ENCODE measurements around the gene RAC3. TPM values are rescaled to one million over a fixed set of nuclear protein-coding genes. Genes with fewer than 3 reads are reported as not detected.

The RAC3 gene
- total RNA-seq, 2 experiments from 2014 or later = 6.4 to 6.8 TPM

DNA sequence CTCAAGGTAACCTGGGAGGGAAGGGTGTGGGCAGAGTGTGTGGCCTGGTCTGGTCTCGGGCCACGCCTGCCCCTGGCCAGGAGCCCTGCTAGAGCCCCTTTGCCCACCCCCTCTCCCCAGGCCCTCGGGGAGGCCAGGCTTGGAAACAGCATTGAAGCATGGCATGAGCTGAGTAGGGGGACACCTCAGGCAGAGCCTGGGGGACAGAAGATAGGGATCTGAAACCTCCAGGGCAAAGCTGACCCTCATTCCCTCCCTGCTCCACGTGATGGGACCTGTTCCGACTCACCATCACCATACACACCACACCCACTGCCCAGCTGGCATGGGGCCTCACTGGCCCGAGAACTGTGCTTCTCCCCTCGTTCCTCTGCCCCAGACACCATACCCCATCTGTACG, 17.6 kb downstream of the RAC3 start:
- Mint-ChIP-seq H3K4me3 (no peak overlapping the region), H3K36me3 (no peaks in the 10 kb centered on the region), H3K9me3 (ENCODE audit: low read depth) (no peaks in the 10 kb centered on the region), H3K4me1 (peaks cover 21% of the 10 kb centered on the region), H3K27ac (no peak overlapping the region), H3K27me3 (no peaks in the 10 kb centered on the region)
- DNase-seq (no peak), ATAC-seq (no peak)
- CTCF ChIA-PET = interaction anchor here (0.6 kb wide), 1 partner anchor 163 kb away, joined by 3 read pairs; no protein-coding TSS in a partner anchor

DNA sequence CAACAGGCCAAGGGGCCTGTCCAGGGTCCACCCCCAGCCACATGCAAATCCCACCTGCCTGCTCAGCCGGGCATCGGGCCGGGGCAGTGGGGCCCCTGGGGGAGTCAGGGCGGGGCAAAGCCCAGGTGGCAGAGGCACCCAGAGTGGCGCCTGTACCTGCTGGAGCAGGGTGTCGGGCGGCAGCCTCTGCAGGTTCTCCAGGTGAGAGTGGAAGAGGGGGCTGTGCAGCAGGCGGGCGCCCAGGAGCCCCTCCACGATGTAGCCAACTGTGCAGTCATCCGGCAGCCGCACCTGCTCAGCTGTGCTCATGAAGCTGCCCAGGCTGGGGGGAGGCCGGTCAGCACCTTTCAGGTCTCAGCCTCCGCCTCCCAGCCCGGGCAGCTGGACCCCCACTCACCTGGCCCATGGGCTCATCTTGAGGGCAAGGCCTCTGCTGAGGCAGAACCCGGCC, 18.1 kb downstream of the RAC3 start:
- DNase-seq (no peak), ATAC-seq (no peak)
- Mint-ChIP-seq H3K27me3 (no peaks in the 10 kb centered on the region), H3K4me1 (peaks cover 21% of the 10 kb centered on the region), H3K9me3 (ENCODE audit: low read depth) (no peaks in the 10 kb centered on the region), H3K36me3 (no peaks in the 10 kb centered on the region), H3K4me3 (no peak overlapping the region), H3K27ac (no peak overlapping the region)
- CTCF ChIA-PET = interaction anchor here (0.6 to 2.8 kb wide), 4 partner anchors 12 to 162 kb away, joined by 3 to 11 read pairs (median 7); partner anchors contain the start of genes DCXR and RAC3

DNA sequence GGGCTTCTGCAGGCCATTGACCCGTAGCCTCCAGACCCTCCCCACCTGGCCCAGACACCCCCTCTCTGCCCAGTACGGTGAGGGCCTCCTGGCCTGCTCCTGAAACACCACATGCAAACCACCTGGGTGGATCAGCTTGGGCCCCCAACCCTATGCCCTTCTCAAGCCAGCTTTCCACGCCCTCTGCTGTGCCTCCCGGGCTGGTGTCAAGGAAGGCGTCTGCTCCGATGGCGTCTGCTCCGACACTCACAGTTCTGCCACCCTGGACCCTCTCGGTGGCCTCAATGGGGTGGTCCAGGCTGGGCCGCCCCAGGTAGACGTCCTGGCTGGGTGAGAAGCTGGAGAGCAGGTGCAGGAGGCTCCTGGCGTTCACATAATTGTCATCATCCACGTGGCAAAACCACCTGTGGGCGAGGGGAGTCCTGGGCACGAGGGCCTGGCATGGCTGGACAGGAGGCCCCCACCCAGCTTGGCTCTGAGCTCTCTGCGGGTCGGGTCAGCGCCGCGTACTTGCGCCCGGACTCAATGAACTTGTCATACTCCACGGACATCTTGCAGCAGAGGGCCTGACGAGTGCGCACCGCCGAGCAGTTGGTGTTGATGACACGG, 18.8 kb downstream of the RAC3 start:
- H3K27me3 Mint-ChIP-seq = no peaks in the 10 kb centered on the region
- ATAC-seq (no peak), DNase-seq (no peak)
- peak overlapping the region; percentile 76 for H3K4me3 Mint-ChIP-seq
- H3K36me3 Mint-ChIP-seq = peaks cover 3% of the 10 kb centered on the region
- H3K4me1 Mint-ChIP-seq = peaks cover 27% of the 10 kb centered on the region
- no peaks in the 10 kb centered on the region for H3K9me3 Mint-ChIP-seq (ENCODE audit: low read depth)
- no peak overlapping the region for H3K27ac Mint-ChIP-seq
- CTCF ChIA-PET = interaction anchor here (1.2 to 2.8 kb wide), 5 partner anchors 13 to 104 kb away, joined by 4 to 11 read pairs (median 5); partner anchors contain the start of genes DCXR and RAC3

DNA sequence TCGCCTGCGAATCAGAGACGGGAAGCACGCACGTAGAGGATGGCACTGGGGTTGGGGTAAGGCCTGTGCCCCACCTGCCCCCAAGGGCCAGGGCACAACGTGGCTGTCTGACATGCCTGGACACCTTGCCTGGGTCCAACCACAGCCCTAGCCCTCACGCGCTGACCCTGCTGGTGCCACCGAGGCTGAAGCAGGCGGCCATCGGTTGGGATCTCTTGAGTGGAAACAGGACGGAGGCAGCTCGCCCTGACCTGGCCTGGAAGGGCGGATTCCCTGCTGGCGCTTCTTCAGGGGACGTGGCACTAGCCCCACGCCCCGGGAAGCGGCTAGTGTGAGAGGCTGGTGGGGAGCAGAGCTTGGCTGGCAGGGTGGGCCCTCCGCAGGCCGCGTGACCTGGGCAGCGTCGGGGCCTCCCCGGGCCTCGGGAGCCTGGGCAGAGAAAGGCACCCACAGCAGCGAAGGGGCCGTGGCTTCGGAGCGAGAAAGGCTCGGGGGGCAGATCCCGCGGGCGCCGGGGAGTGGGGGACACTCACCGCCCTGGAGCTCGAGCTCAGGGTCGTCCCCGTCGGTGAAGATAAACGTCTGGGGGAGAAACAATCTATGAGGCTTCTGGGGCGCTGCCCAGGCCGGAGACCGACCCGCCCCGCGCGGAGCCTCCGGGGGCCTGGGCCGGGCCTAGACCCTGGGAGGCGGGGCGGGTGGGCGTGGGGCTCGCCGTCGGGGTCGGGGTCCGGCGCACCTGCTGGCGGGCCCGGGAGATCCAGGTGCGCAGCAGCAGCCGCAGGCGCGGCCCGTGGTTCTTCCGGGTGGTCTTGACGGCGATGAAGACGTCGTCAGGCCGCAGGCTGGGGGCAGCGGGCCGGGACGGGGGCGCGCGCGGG, 19.5 kb downstream of the RAC3 start:
- peak overlapping the region; percentile 76 for H3K4me3 Mint-ChIP-seq
- H3K27me3 Mint-ChIP-seq = no peaks in the 10 kb centered on the region
- DNase-seq (no peak), ATAC-seq (peak; percentile 25)
- CTCF ChIA-PET = interaction anchor here (1.2 to 2.8 kb wide), 5 partner anchors 14 to 103 kb away, joined by 4 to 11 read pairs (median 5); partner anchors contain the start of genes DCXR and RAC3
- no peaks in the 10 kb centered on the region for H3K9me3 Mint-ChIP-seq (ENCODE audit: low read depth)
- H3K36me3 Mint-ChIP-seq = peaks cover 3% of the 10 kb centered on the region
- peaks cover 28% of the 10 kb centered on the region for H3K4me1 Mint-ChIP-seq
- peak overlapping the region; percentile 70 for H3K27ac Mint-ChIP-seq

DNA sequence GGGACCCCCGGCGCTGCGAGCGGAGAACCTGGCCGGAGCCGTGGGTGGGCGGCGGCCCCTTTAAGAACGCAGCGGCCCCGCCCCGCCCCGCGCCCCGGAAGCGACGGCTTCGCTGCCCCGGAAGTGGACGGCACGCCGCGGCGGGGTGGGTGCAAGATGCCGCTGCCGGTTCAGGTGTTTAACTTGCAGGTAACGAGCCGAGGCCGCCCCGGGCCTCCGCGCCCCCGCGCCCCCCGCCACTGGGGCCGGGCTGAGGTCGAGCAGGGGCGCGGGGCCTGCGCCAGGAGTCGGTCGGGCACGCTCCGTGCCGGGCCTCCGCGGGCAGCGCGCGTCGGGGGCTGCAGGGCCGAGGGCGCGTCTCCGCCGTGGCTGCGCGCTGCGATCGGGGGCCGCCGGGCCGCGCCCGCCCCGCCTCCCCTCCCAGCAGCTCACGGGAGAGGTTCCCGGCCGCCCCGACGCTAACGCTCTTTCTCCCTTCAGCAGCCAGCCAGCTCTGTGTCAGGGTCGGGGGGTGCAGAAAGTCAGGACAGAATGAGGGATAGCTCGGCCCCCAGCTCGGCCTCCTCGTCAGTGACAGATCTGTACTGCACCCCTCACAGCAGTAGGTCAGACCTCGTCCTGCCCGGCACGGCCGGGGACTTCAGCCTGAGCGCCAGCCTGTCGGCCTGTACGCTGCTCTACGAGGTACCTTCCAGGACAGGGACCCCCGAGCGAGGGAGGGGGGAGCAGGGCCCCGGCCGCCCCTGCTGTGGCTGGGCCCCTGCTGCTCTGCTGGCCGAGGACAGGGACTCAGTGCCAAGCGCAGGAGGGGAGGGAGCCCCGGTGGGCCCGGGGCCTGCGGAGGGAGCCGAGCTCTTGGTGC, 20.5 kb downstream of the RAC3 start, which contains the start of the genes GPS1 and RFNG:
Gene GPS1, plus strand, starts transcription at position 123 of the 862 bp plus-strand sequence. Its CDS starts 34 bp downstream, at position 157.
Gene RFNG, minus strand, starts transcription at position 36 of the 862 bp plus-strand sequence. CDS start 45 bp downstream, outside the sequence.
- peak within 1 kb of the TSS; percentile 78 for H3K27ac Mint-ChIP-seq
- peaks cover 28% of the 10 kb centered on the region for H3K4me1 Mint-ChIP-seq
- H3K36me3 Mint-ChIP-seq = peaks cover 3% of the 10 kb centered on the region
- DNase-seq (peak; percentile 87), ATAC-seq (peak; percentile 96)
- H3K27me3 Mint-ChIP-seq = no peaks in the 10 kb centered on the region
- CTCF ChIA-PET = interaction anchor here (1.0 to 2.8 kb wide), 6 partner anchors 14 to 93 kb away, joined by 3 to 11 read pairs (median 4); partner anchors contain the start of genes CENPX, DCXR, LRRC45 and RAC3
- peak within 1 kb of the TSS; percentile 83 for H3K4me3 Mint-ChIP-seq
- H3K9me3 Mint-ChIP-seq (ENCODE audit: low read depth) = no peaks in the 10 kb centered on the region

DNA sequence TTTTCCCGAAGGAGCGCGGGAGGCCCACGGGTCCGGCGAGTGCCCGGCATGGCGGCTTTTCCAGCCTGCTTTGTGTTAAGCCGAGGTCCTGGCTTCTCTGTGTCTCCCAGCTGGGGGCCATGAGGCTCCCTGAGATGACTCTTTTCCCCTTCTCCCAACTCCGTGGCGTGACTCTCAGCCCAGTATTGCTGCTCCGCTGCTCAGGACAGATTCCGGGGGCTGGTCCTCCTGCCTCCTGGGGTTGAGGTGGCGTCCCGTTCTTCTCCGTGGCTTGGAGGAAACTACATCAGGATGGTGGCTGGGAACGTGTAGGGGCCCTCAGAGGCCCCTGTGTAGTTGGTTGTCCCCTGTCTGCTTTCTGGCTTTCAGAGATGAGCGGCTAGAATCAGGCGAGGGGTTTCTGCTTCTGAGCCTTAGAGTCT, 21.2 kb downstream of the RAC3 start:
- CTCF ChIA-PET = interaction anchor here (1.0 to 2.8 kb wide), 3 partner anchors 15 to 30 kb away, joined by 3 to 11 read pairs (median 3); partner anchors contain the start of genes CENPX, DCXR, LRRC45 and RAC3
- peaks cover 3% of the 10 kb centered on the region for H3K36me3 Mint-ChIP-seq

DNA sequence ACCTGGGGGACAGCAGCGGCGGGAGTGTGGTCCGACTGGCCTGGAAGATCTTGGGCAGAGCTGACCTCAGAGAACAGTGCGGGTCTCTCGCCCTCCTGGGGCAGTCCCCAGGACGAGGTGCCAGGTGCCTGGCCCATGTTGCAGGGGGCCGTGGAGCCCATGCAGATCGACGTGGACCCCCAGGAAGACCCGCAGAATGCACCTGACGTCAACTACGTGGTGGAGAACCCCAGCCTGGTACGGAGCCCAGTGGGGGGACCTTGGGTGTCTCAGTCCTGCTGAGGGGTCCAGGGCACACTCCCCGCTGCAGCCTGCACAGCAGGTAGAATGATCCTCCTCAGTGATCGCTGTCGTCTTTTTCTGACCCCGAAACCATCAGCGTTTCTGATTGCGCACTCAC, 21.7 kb downstream of the RAC3 start:
- no peaks in the 10 kb centered on the region for H3K27me3 Mint-ChIP-seq
- CTCF ChIA-PET = no interaction called here

More for the DNA sequence above, 21.2 kb downstream of the RAC3 start:
- H3K27me3 Mint-ChIP-seq = no peaks in the 10 kb centered on the region
- DNase-seq (no peak), ATAC-seq (no peak)
- H3K4me1 Mint-ChIP-seq = peaks cover 28% of the 10 kb centered on the region
- H3K9me3 Mint-ChIP-seq (ENCODE audit: low read depth) = no peaks in the 10 kb centered on the region
- peak overlapping the region; percentile 52 for H3K27ac Mint-ChIP-seq
- H3K4me3 Mint-ChIP-seq = peak overlapping the region; percentile 83

DNA sequence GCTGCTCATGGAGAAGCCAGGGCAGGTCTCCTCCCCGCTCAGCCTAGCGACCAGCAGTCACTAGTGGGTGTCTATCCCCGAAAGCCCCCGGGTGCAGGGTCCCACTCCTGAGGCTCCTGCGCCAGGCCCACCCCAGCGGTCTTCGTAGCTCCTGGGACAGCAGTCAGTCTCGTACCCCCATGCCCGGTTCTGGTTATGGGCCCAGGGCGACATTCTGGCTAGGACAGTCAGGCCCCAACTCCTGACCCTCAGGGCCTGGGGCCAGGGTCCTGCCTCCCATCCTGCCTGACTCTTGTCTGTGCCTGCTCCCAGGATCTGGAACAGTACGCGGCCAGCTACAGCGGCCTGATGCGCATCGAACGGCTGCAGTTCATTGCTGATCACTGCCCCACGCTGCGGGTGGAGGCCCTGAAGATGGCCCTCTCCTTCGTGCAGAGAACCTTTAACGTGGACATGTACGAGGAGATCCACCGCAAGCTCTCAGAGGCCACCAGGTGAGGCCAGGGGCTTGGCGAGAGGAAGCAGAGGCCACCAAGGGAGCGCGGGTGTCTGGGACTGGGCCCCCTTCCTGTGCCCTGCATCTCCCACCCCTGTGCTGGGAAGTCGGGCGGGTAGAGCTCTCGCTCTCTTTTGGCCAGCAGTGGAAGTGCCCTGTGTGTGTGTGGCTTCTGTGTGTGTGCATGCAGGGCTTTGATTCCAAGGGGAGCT, 22.2 kb downstream of the RAC3 start:
- DNase-seq = no peak
- Mint-ChIP-seq H3K36me3 (peaks cover 3% of the 10 kb centered on the region), H3K4me1 (peaks cover 28% of the 10 kb centered on the region), H3K27ac (no peak overlapping the region), H3K4me3 (peak overlapping the region; percentile 83), H3K27me3 (no peaks in the 10 kb centered on the region), H3K9me3 (ENCODE audit: low read depth) (no peaks in the 10 kb centered on the region)
- CTCF ChIA-PET = interaction anchor here (1.1 kb wide), 1 partner anchor 16 kb away, joined by 5 read pairs; the partner anchor contains the start of gene DCXR
- ATAC-seq = no peak

More for the DNA sequence above, 21.7 kb downstream of the RAC3 start:
- Mint-ChIP-seq H3K9me3 (ENCODE audit: low read depth) (no peaks in the 10 kb centered on the region), H3K4me1 (peaks cover 28% of the 10 kb centered on the region), H3K27ac (no peak overlapping the region), H3K36me3 (peaks cover 3% of the 10 kb centered on the region), H3K4me3 (peak overlapping the region; percentile 83)
- DNase-seq (no peak), ATAC-seq (no peak)

DNA sequence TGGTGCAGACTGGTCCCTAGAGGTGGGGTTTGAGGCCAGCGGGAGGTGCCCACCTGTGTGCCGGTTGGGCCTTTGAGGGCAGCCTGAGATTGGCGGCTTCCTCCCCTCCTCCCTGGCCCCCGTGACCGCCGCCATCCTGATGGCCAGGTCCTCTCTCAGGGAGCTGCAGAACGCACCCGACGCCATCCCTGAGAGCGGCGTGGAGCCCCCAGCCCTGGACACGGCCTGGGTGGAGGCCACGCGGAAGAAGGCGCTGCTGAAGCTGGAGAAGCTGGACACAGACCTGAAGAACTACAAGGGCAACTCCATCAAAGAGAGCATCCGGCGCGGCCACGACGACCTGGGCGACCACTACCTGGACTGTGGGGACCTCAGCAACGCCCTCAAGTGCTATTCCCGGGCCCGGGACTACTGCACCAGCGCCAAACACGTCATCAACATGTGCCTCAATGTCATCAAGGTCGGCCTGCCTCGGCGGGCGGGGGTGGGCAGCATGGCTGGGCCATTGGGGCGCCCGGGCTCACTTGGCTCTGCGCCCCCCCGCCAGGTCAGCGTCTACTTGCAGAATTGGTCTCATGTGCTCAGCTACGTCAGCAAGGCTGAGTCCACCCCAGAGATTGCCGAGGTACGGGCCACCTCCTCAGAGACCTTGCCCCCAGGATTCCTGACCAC, 23.0 kb downstream of the RAC3 start:
- Mint-ChIP-seq H3K27me3 (no peaks in the 10 kb centered on the region), H3K36me3 (peaks cover 3% of the 10 kb centered on the region), H3K4me3 (no peak overlapping the region), H3K4me1 (peaks cover 28% of the 10 kb centered on the region), H3K27ac (no peak overlapping the region), H3K9me3 (ENCODE audit: low read depth) (no peaks in the 10 kb centered on the region)
- DNase-seq (no peak), ATAC-seq (no peak)
- CTCF ChIA-PET = interaction anchor here (1.1 kb wide), 1 partner anchor 17 kb away, joined by 5 read pairs; the partner anchor contains the start of gene DCXR

DNA sequence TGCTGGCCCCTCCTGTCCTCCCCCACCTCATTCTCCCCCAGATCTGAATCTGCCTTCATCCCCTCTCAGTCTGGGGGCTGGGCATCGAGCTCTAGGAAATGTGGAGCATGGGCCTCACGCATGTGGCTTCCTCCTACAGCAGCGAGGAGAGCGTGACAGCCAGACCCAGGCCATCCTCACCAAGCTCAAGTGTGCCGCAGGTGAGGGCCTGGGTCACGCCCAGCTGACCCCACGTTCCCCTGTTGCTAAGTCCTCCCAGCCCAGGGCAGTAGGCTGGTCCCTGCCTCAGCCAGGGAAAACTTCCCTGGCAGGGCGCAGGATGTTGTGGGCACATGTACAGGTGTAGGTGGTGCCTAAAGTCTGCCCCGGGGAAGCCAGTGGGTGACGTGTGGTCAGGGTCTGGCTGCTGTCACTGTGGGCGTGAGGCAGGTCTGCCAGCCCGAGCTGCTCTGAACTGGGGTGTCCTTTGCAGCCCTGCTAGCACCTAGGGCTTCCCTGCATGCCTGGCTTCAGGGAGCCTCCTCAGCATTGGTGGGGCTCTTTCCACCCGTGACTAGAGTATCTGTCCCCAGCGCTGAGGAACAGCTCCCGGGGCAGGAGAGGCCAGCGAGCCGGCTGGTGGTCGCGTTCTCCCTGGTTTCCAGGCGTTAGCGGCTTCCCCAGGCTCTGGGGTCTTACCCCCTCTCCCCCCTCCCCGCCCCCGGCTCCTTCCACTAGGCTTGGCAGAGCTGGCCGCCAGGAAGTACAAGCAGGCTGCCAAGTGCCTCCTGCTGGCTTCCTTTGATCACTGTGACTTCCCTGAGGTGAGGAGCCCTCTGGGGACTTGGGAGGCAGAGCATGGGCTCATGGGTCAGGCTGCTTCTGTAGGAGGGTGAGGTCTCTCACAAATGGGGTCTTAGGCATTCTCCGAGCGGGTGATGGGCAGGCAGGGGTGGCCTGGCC, 23.8 kb downstream of the RAC3 start:
- ATAC-seq (no peak), DNase-seq (no peak)
- Mint-ChIP-seq H3K27me3 (no peaks in the 10 kb centered on the region), H3K4me3 (no peak overlapping the region), H3K36me3 (peaks cover 3% of the 10 kb centered on the region), H3K4me1 (peaks cover 25% of the 10 kb centered on the region), H3K27ac (no peak overlapping the region), H3K9me3 (ENCODE audit: low read depth) (no peaks in the 10 kb centered on the region)
- CTCF ChIA-PET = interaction anchor here (1.5 kb wide), 1 partner anchor 25 kb away, joined by 4 read pairs; no protein-coding TSS in a partner anchor

Measured in activated CD8-positive, alpha-beta memory T cell treated with anti-CD3 and anti-CD28 coated beads, Interleukin-2, amount 10 ng/mL, durations not matched to agents 7 days and 5 days (primary cell).